Cardiac muscle cell (in vitro differentiated cells and primary cell): ENCODE results near the gene ALPK1. TPM values are rescaled to one million over a fixed set of nuclear protein-coding genes. Genes with fewer than 3 reads are reported as not detected.

Source experiments
- DNase-seq, 2 donors: peaks; one replicate each; pipeline versions ENCODE4 v3.0.0 to v3.0.0-alpha.2; 2010 to 2017; ENCODE audit warnings: low read depth in 1 of 2, low spot score in 1 of 2
- H3K27ac ChIP-seq: fragments of 200-600 bp; sonication (generic); 2 replicates; pipeline ENCODE4 v1.5.1; 2016
- H3K27me3 ChIP-seq: fragments of 200-600 bp; sonication (generic); 2 replicates; pipeline ENCODE4 v1.6.0; 2016; ENCODE audit warnings: control low read depth
- H3K36me3 ChIP-seq: fragments of 200-600 bp; sonication (generic); 2 replicates; pipeline ENCODE4 v1.5.1; 2016; ENCODE audit warnings: control low read depth
- H3K4me1 ChIP-seq: fragments of 200-600 bp; sonication (generic); 2 replicates; pipeline ENCODE4 v1.8.1; 2017; ENCODE audit warnings: low read depth, mild to moderate bottlenecking, mixed run types
- H3K4me3 ChIP-seq: fragments of 200-600 bp; sonication (generic); 2 replicates; pipeline ENCODE4 v1.5.1; 2016; ENCODE audit warnings: mild to moderate bottlenecking
- H3K9me3 ChIP-seq: fragments of 200-600 bp; sonication (generic); 2 replicates; pipeline ENCODE4 v1.5.1; 2017; ENCODE audit warnings: low read depth, mild to moderate bottlenecking, control low read depth
- CTCF ChIP-seq: IDR thresholded peaks from 2 replicates; pipeline ENCODE4 v1.5.1; 2012; ENCODE audit warnings: low read depth, mild to moderate bottlenecking, low read length
- polyA plus RNA-seq: library from polyadenylated mRNA; unstranded; fragments of >200 nt; fragmentation: Nextera tagmentation; extraction: Ambion mirVana; gene quantifications from 2 replicates; pipeline ENCODE4 v1.2.1, GENCODE V29; 2016
- total RNA-seq: library from RNA; depleted of rRNA; stranded (reverse); fragments of >200 nt; gene quantifications from 2 replicates; pipeline ENCODE4 v1.2.3, GENCODE V29; 2016

Gene ALPK1
- total and polyA plus RNA-seq, 2 experiments from 2014 or later, result 0.56 to 0.80 TPM

DNA sequence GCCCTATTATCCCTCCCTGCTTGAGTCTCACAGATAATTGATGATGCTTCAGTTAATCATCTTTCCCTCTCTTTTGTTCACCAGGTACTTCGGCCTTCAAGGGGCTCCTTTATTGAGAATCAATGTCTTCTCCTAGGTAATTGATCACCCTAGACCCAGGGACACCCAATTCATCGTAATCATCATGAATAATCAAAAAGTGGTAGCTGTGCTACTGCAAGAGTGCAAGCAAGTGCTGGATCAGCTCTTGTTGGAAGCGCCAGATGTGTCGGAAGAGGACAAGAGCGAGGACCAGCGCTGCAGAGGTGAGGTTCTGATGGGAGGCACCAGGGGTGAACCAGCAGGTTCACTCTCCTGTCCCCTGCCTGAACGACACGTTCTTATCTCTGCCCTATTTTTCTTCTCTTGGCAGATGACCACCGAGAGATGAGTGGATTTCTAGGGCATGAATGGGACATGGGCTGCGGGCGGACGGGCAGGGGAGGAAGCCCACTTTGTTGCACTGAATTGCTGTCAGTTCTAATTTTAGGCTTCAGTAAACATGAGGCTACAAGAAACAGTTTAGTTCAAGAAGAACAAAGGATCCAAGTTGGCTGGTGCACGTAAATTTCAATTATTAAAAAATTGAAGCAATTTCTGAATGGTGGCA is 80.5 kb downstream of the ALPK1 start:
- DNase-seq, result no peak
- Histone ChIP-seq H3K36me3 (no peaks in the 10 kb centered on the region), H3K27me3 (peaks cover 35% of the 10 kb centered on the region), H3K9me3 (no peaks in the 10 kb centered on the region), H3K4me1 (no peaks in the 10 kb centered on the region), H3K27ac (no peak overlapping the region), H3K4me3 (no peak overlapping the region)
- no peak for TF ChIP-seq CTCF

- Histone ChIP-seq H3K4me1 (no peaks in the 10 kb centered on the region), H3K36me3 (no peaks in the 10 kb centered on the region), H3K27ac (no peak overlapping the region), H3K27me3 (peaks cover 35% of the 10 kb centered on the region), H3K9me3 (no peaks in the 10 kb centered on the region), H3K4me3 (no peak overlapping the region)
- no peak for TF ChIP-seq CTCF
- no peak for DNase-seq
Observed at GRCh38 chr4:112378243-112378620, 81.1 kb downstream of the ALPK1 start.

DNA sequence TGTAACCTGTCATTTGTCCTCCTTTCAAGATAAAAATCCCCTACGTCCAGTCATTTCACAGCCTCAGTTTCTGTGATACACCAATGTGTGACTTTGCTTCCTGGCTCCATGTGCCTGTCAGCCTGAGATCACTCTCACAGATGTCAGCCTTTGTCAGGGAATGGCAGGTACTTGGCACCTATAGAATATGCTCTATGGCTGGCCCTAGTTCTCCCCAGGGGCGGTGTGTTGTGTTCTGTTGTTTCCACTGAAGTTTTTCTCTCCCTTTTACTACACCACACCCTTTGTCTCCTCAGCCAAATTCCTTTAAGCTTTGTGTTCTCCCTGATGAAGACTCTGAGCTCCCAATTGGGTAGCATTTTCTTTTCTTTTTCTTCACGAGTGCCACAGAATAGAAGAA is 81.7 kb downstream of the ALPK1 start:
- Histone ChIP-seq H3K27ac (no peak overlapping the region), H3K36me3 (no peaks in the 10 kb centered on the region), H3K9me3 (no peaks in the 10 kb centered on the region), H3K4me3 (no peak overlapping the region), H3K4me1 (no peaks in the 10 kb centered on the region), H3K27me3 (peaks cover 40% of the 10 kb centered on the region)
- no peak for DNase-seq
- no peak for TF ChIP-seq CTCF

- Histone ChIP-seq H3K36me3 (no peaks in the 10 kb centered on the region), H3K27me3 (peaks cover 40% of the 10 kb centered on the region), H3K4me1 (no peaks in the 10 kb centered on the region), H3K9me3 (no peaks in the 10 kb centered on the region), H3K27ac (no peak overlapping the region), H3K4me3 (no peak overlapping the region)
- no peak for TF ChIP-seq CTCF
- DNase-seq, result peak in 1 of 2 donors; percentile 60
Observed at GRCh38 chr4:112379306-112379705, 82.1 kb downstream of the ALPK1 start.

- no peak overlapping the region for H3K27ac ChIP-seq
- H3K4me3 ChIP-seq, result no peak overlapping the region
- no peaks in the 10 kb centered on the region for H3K4me1 ChIP-seq
- H3K27me3 ChIP-seq, result peaks cover 37% of the 10 kb centered on the region
- H3K9me3 ChIP-seq, result no peaks in the 10 kb centered on the region
- no peak for TF ChIP-seq CTCF
- DNase-seq, result no peak
- no peaks in the 10 kb centered on the region for H3K36me3 ChIP-seq
Observed at GRCh38 chr4:112381996-112382692, 85.0 kb downstream of the ALPK1 start.
